Cardiac fibroblast (primary cell): ENCODE data around the gene ZNF292.

Source experiments
- DNase-seq, 2 donors: peaks; one replicate each; pipeline versions ENCODE4 v3.0.0 to v3.0.0-alpha.2; 2010; ENCODE audit warnings: low read depth in 2 of 2
- H3K4me3 ChIP-seq, 2 donors: replicated peaks in 1 of 2; 1 replicate in 1 of 2; 2 replicates in 1 of 2; pipeline ENCODE4 v1.5.1; 2011; ENCODE audit warnings: low read depth in 2 of 2, low read length in 2 of 2, mild to moderate bottlenecking in 2 of 2, moderate library complexity in 1 of 2
- CTCF ChIP-seq: IDR thresholded peaks from one replicate; pipeline ENCODE4 v1.5.1; 2011; ENCODE audit warnings: low read depth, mild to moderate bottlenecking, low read length, inconsistent platforms

The ZNF292 gene

GRCh38 chr6:87241304-87241703 is 85.9 kb downstream of the ZNF292 start:
- no peak for TF ChIP-seq CTCF

GRCh38 chr6:87242311-87242710 is 86.9 kb downstream of the ZNF292 start:
- no peak overlapping the region for H3K4me3 ChIP-seq
- DNase-seq, result no peak
- TF ChIP-seq CTCF, result no peak

More at GRCh38 chr6:87241304-87241703, 85.9 kb downstream of the ZNF292 start:
- no peak overlapping the region for H3K4me3 ChIP-seq
- no peak for DNase-seq

- no peak for TF ChIP-seq CTCF
- no peak for DNase-seq
- no peak overlapping the region for H3K4me3 ChIP-seq
Observed at GRCh38 chr6:87243812-87244211, 88.4 kb downstream of the ZNF292 start.

GRCh38 chr6:87244380-87244779 is 89.0 kb downstream of the ZNF292 start:
- DNase-seq, result peak in 1 of 2 donors; percentile 11
- H3K4me3 ChIP-seq, result no peak overlapping the region
- no peak for TF ChIP-seq CTCF

- no peak for TF ChIP-seq CTCF
- DNase-seq, result no peak
- H3K4me3 ChIP-seq, result no peak overlapping the region
Observed at GRCh38 chr6:87250019-87250418, 94.7 kb downstream of the ZNF292 start.

- TF ChIP-seq CTCF, result no peak
Observed at GRCh38 chr6:87251225-87251624, 95.9 kb downstream of the ZNF292 start.

GRCh38 chr6:87251725-87252124 is 96.4 kb downstream of the ZNF292 start:
- H3K4me3 ChIP-seq, result no peak overlapping the region
- TF ChIP-seq CTCF, result no peak
- DNase-seq, result no peak

More at GRCh38 chr6:87251225-87251624, 95.9 kb downstream of the ZNF292 start:
- no peak for DNase-seq
- H3K4me3 ChIP-seq, result no peak overlapping the region
